WTC11 (cell line): ENCODE data around the gene ADAMTS2. TPM values are rescaled to one million over a fixed set of nuclear protein-coding genes. Genes with fewer than 3 reads are reported as not detected.

Experiments used
- ATAC-seq: fragments of 200-7000 bp; cut with Tn5 transposase; 2 replicates; pipeline ENCODE4 v1.10.0; 2021; ENCODE audit warnings: mild to moderate bottlenecking, moderate library complexity
- CTCF ChIA-PET: fragments of 300-600 bp; sonication (Branson Sonifier 250); formaldehyde crosslinking; loops from one replicate; lab custom pipeline; 2021; ENCODE audit warnings: antibody characterized with exemption; lab: Charles Lee
- POLR2A ChIA-PET: fragments of 350-600 bp; sonication (Branson Sonifier 250); formaldehyde crosslinking; loops from one replicate; lab custom pipeline; 2021; ENCODE audit warnings: antibody characterized with exemption; lab: Charles Lee
- DNase-seq: peaks from one replicate; pipeline ENCODE4 v3.0.0; 2021; ENCODE audit warnings: low spot score
- H3K27ac Mint-ChIP-seq: 2 replicates; pipeline ENCODE4 v1.8.0; 2021; ENCODE audit warnings: mixed read lengths
- H3K27me3 Mint-ChIP-seq: 2 replicates; pipeline ENCODE4 v1.8.0; 2021; ENCODE audit warnings: low read depth, mild to moderate bottlenecking, moderate library complexity, mixed read lengths
- H3K36me3 Mint-ChIP-seq: 2 replicates; pipeline ENCODE4 v1.8.0; 2021; ENCODE audit warnings: mixed read lengths
- H3K4me1 Mint-ChIP-seq: 2 replicates; pipeline ENCODE4 v1.8.0; 2022; ENCODE audit warnings: mixed read lengths
- H3K4me3 Mint-ChIP-seq: 2 replicates; pipeline ENCODE4 v1.8.0; 2021; ENCODE audit warnings: mild to moderate bottlenecking, moderate library complexity, mixed read lengths
- H3K9me3 Mint-ChIP-seq: 2 replicates; pipeline ENCODE4 v1.8.0; 2021; ENCODE audit warnings: mixed read lengths
- EMX1 ChIP-seq: fragments of 250-450 bp; sonication (Bioruptor Pico); IDR thresholded peaks from 2 replicates; pipeline ENCODE4 v1.8.0; 2021; ENCODE audit warnings: mild to moderate bottlenecking
- FOXJ3 ChIP-seq: sonication (generic); formaldehyde crosslinking; IDR thresholded peaks from 2 replicates; pipeline ENCODE4 v1.9.0; 2021; ENCODE audit warnings: missing genetic modification reagents, mild to moderate bottlenecking, borderline replicate concordance
- FOXP1 ChIP-seq: sonication (generic); formaldehyde crosslinking; IDR thresholded peaks from 2 replicates; pipeline ENCODE4 v1.8.0; 2022; ENCODE audit warnings: missing genetic modification reagents, mild to moderate bottlenecking, moderate library complexity, borderline replicate concordance
- GABPB1 ChIP-seq: sonication (generic); formaldehyde crosslinking; IDR thresholded peaks from 2 replicates; pipeline ENCODE4 v1.8.1; 2023; ENCODE audit warnings: mild to moderate bottlenecking, missing genetic modification reagents
- GRHL2 ChIP-seq: fragments of 250-450 bp; sonication (Bioruptor Pico); IDR thresholded peaks from 2 replicates; pipeline ENCODE4 v1.8.0; 2022; ENCODE audit warnings: mild to moderate bottlenecking, moderate library complexity; ENCODE audit not compliant: insufficient replicate concordance, severe bottlenecking
- HMGA2 ChIP-seq: fragments of 250-450 bp; sonication (Bioruptor Pico); IDR thresholded peaks from 2 replicates; pipeline ENCODE4 v1.4.0; 2021; ENCODE audit warnings: mild to moderate bottlenecking, moderate library complexity
- JAZF1 ChIP-seq: fragments of 250-450 bp; sonication (Bioruptor Pico); IDR thresholded peaks from 2 replicates; pipeline ENCODE4 v1.9.0; 2021; ENCODE audit warnings: moderate library complexity, mild to moderate bottlenecking, inconsistent platforms
- NFATC4 ChIP-seq: fragments of 250-450 bp; sonication (Bioruptor Pico); IDR thresholded peaks from 2 replicates; pipeline ENCODE4 v1.9.0; 2021; ENCODE audit warnings: mild to moderate bottlenecking
- NFE2L1 ChIP-seq: sonication (generic); formaldehyde crosslinking; IDR thresholded peaks from 2 replicates; pipeline ENCODE4 v1.8.1; 2023; ENCODE audit warnings: missing genetic modification reagents
- NR1H2 ChIP-seq: sonication (generic); formaldehyde crosslinking; IDR thresholded peaks from 2 replicates; pipeline ENCODE4 v1.9.0; 2021; ENCODE audit warnings: mild to moderate bottlenecking, moderate library complexity, missing genetic modification reagents
- TEAD4 ChIP-seq: sonication (generic); formaldehyde crosslinking; IDR thresholded peaks from 2 replicates; pipeline ENCODE4 v1.8.0; 2022; ENCODE audit warnings: mild to moderate bottlenecking, missing genetic modification reagents
- ZBTB43 ChIP-seq: sonication (generic); formaldehyde crosslinking; IDR thresholded peaks from 2 replicates; pipeline ENCODE4 v1.8.1; 2023; ENCODE audit warnings: mild to moderate bottlenecking, missing genetic modification reagents
- ZNF263 ChIP-seq: sonication (generic); formaldehyde crosslinking; IDR thresholded peaks from 2 replicates; pipeline ENCODE4 v1.8.1; 2022; ENCODE audit warnings: low read depth, mild to moderate bottlenecking, moderate library complexity, missing genetic modification reagents
- ZNF317 ChIP-seq: sonication (generic); formaldehyde crosslinking; IDR thresholded peaks from 2 replicates; pipeline ENCODE4 v1.8.1; 2023; ENCODE audit warnings: low read depth, mild to moderate bottlenecking, moderate library complexity, missing genetic modification reagents, borderline replicate concordance
- ZNF396 ChIP-seq: fragments of 250-450 bp; sonication (Bioruptor Pico); IDR thresholded peaks from 2 replicates; pipeline ENCODE4 v1.8.0; 2021; ENCODE audit warnings: mild to moderate bottlenecking, moderate library complexity, borderline replicate concordance
- ZNF512 ChIP-seq: sonication (generic); formaldehyde crosslinking; IDR thresholded peaks from 2 replicates; pipeline ENCODE4 v1.8.1; 2022; ENCODE audit warnings: missing genetic modification reagents, borderline replicate concordance
- total RNA-seq: library from RNA; stranded (reverse); gene quantifications from 3 replicates; pipeline ENCODE4 v1.2.3, GENCODE V29; 2021
- TF ChIP-seq, protein P1 (sequence below): fragments of 250-450 bp; sonication (Bioruptor Pico); IDR thresholded peaks from 2 replicates; pipeline ENCODE4 v1.9.0; 2021; ENCODE audit warnings: moderate library complexity, mild to moderate bottlenecking, inconsistent platforms, borderline replicate concordance
- TF ChIP-seq, protein P2 (sequence below): sonication (generic); formaldehyde crosslinking; IDR thresholded peaks from 2 replicates; pipeline ENCODE4 v1.8.1; 2023; ENCODE audit warnings: mild to moderate bottlenecking, missing genetic modification reagents
- TF ChIP-seq, protein P3 (sequence below): sonication (generic); formaldehyde crosslinking; IDR thresholded peaks from 2 replicates; pipeline ENCODE4 v1.8.0; 2023; ENCODE audit warnings: missing genetic modification reagents
- TF ChIP-seq, protein P4 (sequence below): sonication (generic); formaldehyde crosslinking; IDR thresholded peaks from 2 replicates; pipeline ENCODE4 v1.8.0; 2022; ENCODE audit warnings: mild to moderate bottlenecking, missing genetic modification reagents

ADAMTS2 gene
- total RNA-seq, 1 experiment from 2014 or later, result 11.2 TPM

DNA sequence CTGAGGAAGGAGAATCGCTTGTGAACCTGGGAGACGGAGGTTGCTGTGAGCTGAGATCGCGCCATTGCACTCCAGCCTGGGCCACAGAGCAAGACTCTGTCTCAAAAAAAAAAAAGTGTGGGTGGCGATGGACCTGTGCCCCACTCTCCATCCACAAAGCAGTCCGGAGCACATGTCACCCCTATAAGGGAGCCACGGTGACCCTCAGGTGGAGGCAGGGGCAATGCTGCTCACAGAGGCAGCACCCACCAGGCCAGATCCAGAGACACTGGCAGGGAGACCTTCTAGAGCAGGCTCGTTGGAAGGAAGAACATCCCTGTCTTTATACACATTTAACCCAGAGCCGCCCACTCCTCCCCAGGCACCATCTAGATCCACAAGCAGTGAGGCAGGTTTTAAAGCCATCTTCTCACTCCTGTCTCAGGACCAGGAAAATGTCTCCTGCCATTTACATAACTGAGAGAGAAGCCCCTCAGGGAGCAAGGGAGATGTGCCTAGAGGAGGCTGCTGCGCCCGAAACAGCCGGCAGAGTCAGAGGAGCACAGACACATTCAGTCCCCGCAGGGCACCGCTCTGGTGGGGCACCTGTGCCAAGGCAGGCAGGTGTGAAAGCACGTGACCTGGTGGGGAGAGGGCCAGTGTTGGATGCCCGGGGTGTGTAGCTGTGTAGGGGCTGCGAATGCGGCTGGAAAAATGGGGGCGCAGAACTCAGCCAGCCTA is 31.6 kb upstream of the ADAMTS2 start:
- ATAC-seq, result no peak
- H3K27ac Mint-ChIP-seq, result no peak overlapping the region
- TF ChIP-seq GRHL2 (CRISPR knock-in tag) (no peak), JAZF1 (CRISPR knock-in tag) (no peak), NFATC4 (no peak), NFE2L1 (CRISPR knock-in tag) (no peak), EMX1 (CRISPR knock-in tag) (no peak), FOXJ3 (CRISPR knock-in tag) (no peak), ZNF317 (no peak), HMGA2 (CRISPR knock-in tag) (no peak), ZNF512 (CRISPR knock-in tag) (no peak), TEAD4 (CRISPR knock-in tag) (no peak), ZNF263 (CRISPR knock-in tag) (no peak), GABPB1 (no peak), FOXP1 (CRISPR knock-in tag) (no peak), NR1H2 (CRISPR knock-in tag) (no peak), ZNF396 (CRISPR knock-in tag) (no peak), ZBTB43 (CRISPR knock-in tag) (no peak)
- TF ChIP-seq, protein P1, sequence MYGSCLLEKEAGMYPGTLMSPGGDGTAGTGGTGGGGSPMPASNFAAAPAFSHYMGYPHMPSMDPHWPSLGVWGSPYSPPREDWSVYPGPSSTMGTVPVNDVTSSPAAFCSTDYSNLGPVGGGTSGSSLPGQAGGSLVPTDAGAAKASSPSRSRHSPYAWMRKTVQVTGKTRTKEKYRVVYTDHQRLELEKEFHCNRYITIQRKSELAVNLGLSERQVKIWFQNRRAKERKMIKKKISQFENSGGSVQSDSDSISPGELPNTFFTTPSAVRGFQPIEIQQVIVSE (CRISPR knock-in tag), result no peak
- TF ChIP-seq, protein P2, sequence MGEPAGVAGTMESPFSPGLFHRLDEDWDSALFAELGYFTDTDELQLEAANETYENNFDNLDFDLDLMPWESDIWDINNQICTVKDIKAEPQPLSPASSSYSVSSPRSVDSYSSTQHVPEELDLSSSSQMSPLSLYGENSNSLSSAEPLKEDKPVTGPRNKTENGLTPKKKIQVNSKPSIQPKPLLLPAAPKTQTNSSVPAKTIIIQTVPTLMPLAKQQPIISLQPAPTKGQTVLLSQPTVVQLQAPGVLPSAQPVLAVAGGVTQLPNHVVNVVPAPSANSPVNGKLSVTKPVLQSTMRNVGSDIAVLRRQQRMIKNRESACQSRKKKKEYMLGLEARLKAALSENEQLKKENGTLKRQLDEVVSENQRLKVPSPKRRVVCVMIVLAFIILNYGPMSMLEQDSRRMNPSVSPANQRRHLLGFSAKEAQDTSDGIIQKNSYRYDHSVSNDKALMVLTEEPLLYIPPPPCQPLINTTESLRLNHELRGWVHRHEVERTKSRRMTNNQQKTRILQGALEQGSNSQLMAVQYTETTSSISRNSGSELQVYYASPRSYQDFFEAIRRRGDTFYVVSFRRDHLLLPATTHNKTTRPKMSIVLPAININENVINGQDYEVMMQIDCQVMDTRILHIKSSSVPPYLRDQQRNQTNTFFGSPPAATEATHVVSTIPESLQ (CRISPR knock-in tag), result no peak
- TF ChIP-seq, protein P3, sequence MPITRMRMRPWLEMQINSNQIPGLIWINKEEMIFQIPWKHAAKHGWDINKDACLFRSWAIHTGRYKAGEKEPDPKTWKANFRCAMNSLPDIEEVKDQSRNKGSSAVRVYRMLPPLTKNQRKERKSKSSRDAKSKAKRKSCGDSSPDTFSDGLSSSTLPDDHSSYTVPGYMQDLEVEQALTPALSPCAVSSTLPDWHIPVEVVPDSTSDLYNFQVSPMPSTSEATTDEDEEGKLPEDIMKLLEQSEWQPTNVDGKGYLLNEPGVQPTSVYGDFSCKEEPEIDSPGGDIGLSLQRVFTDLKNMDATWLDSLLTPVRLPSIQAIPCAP (CRISPR knock-in tag), result no peak
- TF ChIP-seq, protein P4, sequence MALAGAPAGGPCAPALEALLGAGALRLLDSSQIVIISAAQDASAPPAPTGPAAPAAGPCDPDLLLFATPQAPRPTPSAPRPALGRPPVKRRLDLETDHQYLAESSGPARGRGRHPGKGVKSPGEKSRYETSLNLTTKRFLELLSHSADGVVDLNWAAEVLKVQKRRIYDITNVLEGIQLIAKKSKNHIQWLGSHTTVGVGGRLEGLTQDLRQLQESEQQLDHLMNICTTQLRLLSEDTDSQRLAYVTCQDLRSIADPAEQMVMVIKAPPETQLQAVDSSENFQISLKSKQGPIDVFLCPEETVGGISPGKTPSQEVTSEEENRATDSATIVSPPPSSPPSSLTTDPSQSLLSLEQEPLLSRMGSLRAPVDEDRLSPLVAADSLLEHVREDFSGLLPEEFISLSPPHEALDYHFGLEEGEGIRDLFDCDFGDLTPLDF, result no peak
- no peaks in the 10 kb centered on the region for H3K4me1 Mint-ChIP-seq
- no peak overlapping the region for H3K4me3 Mint-ChIP-seq
- POLR2A ChIA-PET, result no interaction called here
- H3K27me3 Mint-ChIP-seq, result no peaks in the 10 kb centered on the region; the same call in 1 of the 2 replicates
- no peak for DNase-seq
- peaks cover 19% of the 10 kb centered on the region for H3K9me3 Mint-ChIP-seq
- H3K36me3 Mint-ChIP-seq, result no peaks in the 10 kb centered on the region
- CTCF ChIA-PET, result no interaction called here
